Measurements from ENCODE around the gene C1orf167.
A peak's percentile ranks its signal among the peaks of the same experiment; 100 is the strongest.

Gene C1orf167

GRCh38 chr1:11805422-11806306 lies 43.7 kb downstream of the C1orf167 start, which contains the start of the genes CLCN6 and MTHFR:
Gene CLCN6 (plus strand): TSS chr1:11806191. CDS start chr1:11806263, 72 bp downstream.
Gene MTHFR (minus strand): TSS chr1:11805964. CDS start chr1:11803116, 2,848 bp downstream.
- peak within 1 kb of the TSS; percentile 98 for H3K4me3 Mint-ChIP-seq
- H3K27me3 Mint-ChIP-seq = no peaks in the 10 kb centered on the region
- H3K36me3 Mint-ChIP-seq = peaks cover 4% of the 10 kb centered on the region
- H3K4me1 Mint-ChIP-seq (ENCODE audit: low read depth) = peaks cover 59% of the 10 kb centered on the region
- peak within 1 kb of the TSS; percentile 97 for H3K27ac Mint-ChIP-seq
- H3K9me3 Mint-ChIP-seq (ENCODE audit: low read depth) = no peaks in the 10 kb centered on the region

GRCh38 chr1:11806307-11806936 lies 44.4 kb downstream of the C1orf167 start:
- Mint-ChIP-seq H3K4me3 (peak overlapping the region; percentile 98), H3K4me1 (ENCODE audit: low read depth) (peaks cover 56% of the 10 kb centered on the region), H3K27ac (peak overlapping the region; percentile 97), H3K27me3 (no peaks in the 10 kb centered on the region), H3K9me3 (ENCODE audit: low read depth) (no peaks in the 10 kb centered on the region), H3K36me3 (peaks cover 2% of the 10 kb centered on the region)

DNA sequence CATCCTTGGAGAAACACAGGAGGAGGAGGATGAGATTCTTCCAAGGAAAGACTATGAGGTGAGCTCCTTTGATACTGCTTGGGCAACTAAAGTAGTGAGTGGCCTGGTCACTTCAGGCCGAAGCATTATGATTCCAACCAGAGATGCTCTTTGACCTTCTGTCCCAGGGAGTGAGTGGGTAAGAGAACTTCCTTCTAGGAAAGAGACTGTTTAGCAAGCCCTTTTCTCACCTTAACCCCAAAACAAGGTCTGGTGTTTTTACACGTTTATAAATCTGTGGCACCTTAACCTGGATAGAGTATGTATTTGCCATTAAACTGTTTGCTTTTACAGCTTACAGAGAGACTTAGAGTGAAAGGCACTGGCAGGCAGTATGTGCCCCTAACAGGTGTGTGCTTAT lies 45.1 kb downstream of the C1orf167 start:
- Mint-ChIP-seq H3K4me1 (ENCODE audit: low read depth) (peaks cover 51% of the 10 kb centered on the region), H3K27ac (peak overlapping the region; percentile 82), H3K9me3 (ENCODE audit: low read depth) (no peaks in the 10 kb centered on the region), H3K36me3 (peaks cover 2% of the 10 kb centered on the region), H3K4me3 (peak overlapping the region; percentile 98), H3K27me3 (no peaks in the 10 kb centered on the region)

DNA sequence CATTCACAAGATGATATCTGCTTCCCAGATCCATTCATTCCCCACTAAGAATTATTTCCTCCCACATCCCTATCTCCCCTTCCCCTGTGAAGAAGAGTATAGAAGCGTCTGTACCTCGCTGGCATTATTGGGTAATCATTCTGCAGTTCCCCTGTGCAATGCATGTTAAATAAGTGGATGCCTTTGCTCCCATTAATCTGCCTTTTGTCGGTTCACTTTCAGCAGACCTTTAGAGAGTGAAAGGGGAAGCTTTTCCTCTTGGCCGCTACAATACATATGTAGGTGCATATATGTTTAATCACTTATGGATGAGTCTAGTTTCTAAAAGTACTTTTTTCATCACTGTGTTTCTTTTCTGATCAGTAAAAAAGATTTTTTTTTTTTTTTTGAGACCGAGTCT lies 51.0 kb downstream of the C1orf167 start:
- Mint-ChIP-seq H3K27ac (no peak overlapping the region), H3K36me3 (peaks cover 8% of the 10 kb centered on the region), H3K9me3 (ENCODE audit: low read depth) (no peaks in the 10 kb centered on the region), H3K4me1 (ENCODE audit: low read depth) (peaks cover 11% of the 10 kb centered on the region), H3K27me3 (no peaks in the 10 kb centered on the region), H3K4me3 (no peak overlapping the region)

- no peaks in the 10 kb centered on the region for H3K27me3 Mint-ChIP-seq
- H3K4me1 Mint-ChIP-seq (ENCODE audit: low read depth) = peaks cover 2% of the 10 kb centered on the region
Measured at GRCh38 chr1:11817192-11817591, 55.2 kb downstream of the C1orf167 start.

GRCh38 chr1:11822091-11822490 lies 60.1 kb downstream of the C1orf167 start:
- H3K27me3 Mint-ChIP-seq = no peaks in the 10 kb centered on the region
- H3K27ac Mint-ChIP-seq = no peak overlapping the region
- H3K4me1 Mint-ChIP-seq (ENCODE audit: low read depth) = no peaks in the 10 kb centered on the region
- peaks cover 3% of the 10 kb centered on the region for H3K36me3 Mint-ChIP-seq
- H3K9me3 Mint-ChIP-seq (ENCODE audit: low read depth) = no peaks in the 10 kb centered on the region
- H3K4me3 Mint-ChIP-seq = no peak overlapping the region

More at GRCh38 chr1:11817192-11817591, 55.2 kb downstream of the C1orf167 start:
- no peaks in the 10 kb centered on the region for H3K9me3 Mint-ChIP-seq (ENCODE audit: low read depth)
- no peak overlapping the region for H3K27ac Mint-ChIP-seq
- no peak overlapping the region for H3K4me3 Mint-ChIP-seq
- peaks cover 6% of the 10 kb centered on the region for H3K36me3 Mint-ChIP-seq

DNA sequence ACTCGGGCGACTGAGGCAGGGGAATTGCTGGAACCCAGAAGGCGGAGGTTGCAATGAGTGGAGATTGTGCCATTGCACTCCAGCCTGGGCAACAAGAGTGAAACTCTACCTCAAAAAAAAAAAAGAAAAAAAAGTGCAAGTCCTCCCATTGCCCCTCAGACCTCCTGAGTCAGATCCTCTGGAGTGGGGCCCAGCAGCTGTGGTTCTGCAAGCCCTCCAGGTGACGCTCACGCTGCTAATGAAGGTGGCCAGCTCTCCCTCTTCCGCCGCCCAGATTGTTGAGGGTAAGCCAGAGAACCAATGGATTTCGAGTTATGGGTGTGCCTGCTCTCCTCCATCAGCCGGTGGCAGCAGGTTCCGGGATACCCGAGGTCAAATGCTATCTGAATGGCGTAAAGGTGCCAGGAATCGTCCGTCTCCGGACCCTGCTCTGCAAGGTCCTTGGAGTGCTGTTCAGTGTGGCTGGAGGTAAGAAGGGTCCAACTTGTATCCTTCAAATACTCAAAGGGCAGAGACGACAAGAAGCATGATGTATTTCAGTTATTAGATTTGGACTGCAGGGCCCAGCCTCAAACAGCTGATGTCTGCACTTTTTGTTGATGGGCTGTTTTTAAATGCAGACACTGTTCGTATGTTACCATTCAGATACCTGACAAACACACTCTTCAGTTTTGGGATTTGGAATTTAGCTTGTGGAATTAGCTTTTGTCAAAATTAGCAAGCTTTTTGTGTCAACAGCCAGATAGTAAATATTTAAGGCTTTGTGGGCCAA lies 61.6 kb downstream of the C1orf167 start:
- Mint-ChIP-seq H3K4me1 (ENCODE audit: low read depth) (no peaks in the 10 kb centered on the region), H3K27me3 (no peaks in the 10 kb centered on the region), H3K4me3 (no peak overlapping the region), H3K36me3 (no peaks in the 10 kb centered on the region), H3K27ac (no peak overlapping the region), H3K9me3 (ENCODE audit: low read depth) (no peaks in the 10 kb centered on the region)

GRCh38 chr1:11825131-11825530 lies 63.1 kb downstream of the C1orf167 start:
- H3K4me1 Mint-ChIP-seq (ENCODE audit: low read depth) = no peaks in the 10 kb centered on the region
- no peaks in the 10 kb centered on the region for H3K27me3 Mint-ChIP-seq
- no peaks in the 10 kb centered on the region for H3K9me3 Mint-ChIP-seq (ENCODE audit: low read depth)
- no peak overlapping the region for H3K4me3 Mint-ChIP-seq
- no peak overlapping the region for H3K27ac Mint-ChIP-seq
- no peaks in the 10 kb centered on the region for H3K36me3 Mint-ChIP-seq

DNA sequence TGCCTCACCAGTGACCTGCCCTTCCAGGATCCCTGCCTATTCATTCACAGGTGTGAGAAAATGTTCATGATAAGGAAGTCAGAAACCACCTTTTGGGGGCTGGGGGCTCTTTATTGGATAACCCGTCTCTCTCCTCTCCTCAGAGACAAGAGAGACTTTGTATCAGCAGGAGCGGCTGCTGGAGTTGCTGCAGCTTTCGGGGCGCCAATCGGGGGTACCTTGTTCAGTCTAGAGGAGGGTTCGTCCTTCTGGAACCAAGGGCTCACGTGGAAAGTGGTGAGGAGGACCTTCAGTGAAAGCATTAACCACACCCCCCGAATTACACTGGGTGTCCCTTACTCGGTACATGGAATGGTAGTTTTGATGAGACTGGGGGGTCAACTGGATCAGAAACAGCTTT lies 65.0 kb downstream of the C1orf167 start:
- Mint-ChIP-seq H3K36me3 (no peaks in the 10 kb centered on the region), H3K9me3 (ENCODE audit: low read depth) (no peaks in the 10 kb centered on the region), H3K27me3 (no peaks in the 10 kb centered on the region), H3K4me1 (ENCODE audit: low read depth) (no peaks in the 10 kb centered on the region), H3K27ac (no peak overlapping the region), H3K4me3 (no peak overlapping the region)

- Mint-ChIP-seq H3K27me3 (no peaks in the 10 kb centered on the region), H3K4me1 (ENCODE audit: low read depth) (no peaks in the 10 kb centered on the region), H3K36me3 (no peaks in the 10 kb centered on the region), H3K27ac (no peak overlapping the region), H3K4me3 (no peak overlapping the region), H3K9me3 (ENCODE audit: low read depth) (no peaks in the 10 kb centered on the region)
Measured at GRCh38 chr1:11828511-11828910, 66.5 kb downstream of the C1orf167 start.

GRCh38 chr1:11831945-11832725 lies 70.1 kb downstream of the C1orf167 start:
- Mint-ChIP-seq H3K9me3 (ENCODE audit: low read depth) (no peaks in the 10 kb centered on the region), H3K27me3 (no peaks in the 10 kb centered on the region), H3K36me3 (peaks cover 2% of the 10 kb centered on the region), H3K4me1 (ENCODE audit: low read depth) (no peaks in the 10 kb centered on the region), H3K27ac (no peak overlapping the region), H3K4me3 (no peak overlapping the region)

DNA sequence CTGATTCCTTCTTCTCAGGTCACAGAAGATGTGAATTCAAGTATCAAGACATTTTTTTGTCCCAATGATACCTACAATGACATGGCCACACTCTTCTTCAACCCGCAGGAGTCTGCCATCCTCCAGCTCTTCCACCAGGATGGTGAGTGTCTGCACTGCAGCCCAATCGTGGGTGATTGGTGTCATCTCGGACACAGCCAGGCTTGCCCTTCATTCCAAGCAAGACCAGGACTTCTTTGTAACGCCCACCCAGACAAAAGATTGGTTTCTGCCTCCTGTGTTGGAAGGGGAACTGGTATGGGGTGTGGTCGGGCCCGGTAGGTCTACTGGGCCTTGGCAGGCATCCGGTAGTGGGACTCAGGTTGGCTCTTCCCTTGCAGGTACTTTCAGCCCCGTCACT lies 71.5 kb downstream of the C1orf167 start:
- Mint-ChIP-seq H3K4me1 (ENCODE audit: low read depth) (no peaks in the 10 kb centered on the region), H3K4me3 (no peak overlapping the region), H3K9me3 (ENCODE audit: low read depth) (no peaks in the 10 kb centered on the region), H3K27me3 (no peaks in the 10 kb centered on the region), H3K36me3 (peaks cover 2% of the 10 kb centered on the region), H3K27ac (no peak overlapping the region)

- H3K9me3 Mint-ChIP-seq (ENCODE audit: low read depth) = no peaks in the 10 kb centered on the region
- H3K27ac Mint-ChIP-seq = no peak overlapping the region
- peaks cover 4% of the 10 kb centered on the region for H3K36me3 Mint-ChIP-seq
- no peaks in the 10 kb centered on the region for H3K4me1 Mint-ChIP-seq (ENCODE audit: low read depth)
- H3K27me3 Mint-ChIP-seq = no peaks in the 10 kb centered on the region
- H3K4me3 Mint-ChIP-seq = no peak overlapping the region
Measured at GRCh38 chr1:11833900-11834299, 71.9 kb downstream of the C1orf167 start.

- Mint-ChIP-seq H3K27ac (peak overlapping the region; percentile 7), H3K36me3 (peaks cover 5% of the 10 kb centered on the region), H3K9me3 (ENCODE audit: low read depth) (no peaks in the 10 kb centered on the region), H3K27me3 (no peaks in the 10 kb centered on the region), H3K4me1 (ENCODE audit: low read depth) (no peaks in the 10 kb centered on the region), H3K4me3 (no peak overlapping the region)
Measured at GRCh38 chr1:11835441-11836225, 73.6 kb downstream of the C1orf167 start.
